Activated CD8-positive, alpha-beta memory T cell treated with anti-CD3 and anti-CD28 coated beads, Interleukin-2, amount 50 U/mL, for 48 hours (primary cell): ENCODE measurements around the gene LENG8.

Experiments used
- DNase-seq: peaks from one replicate; pipeline ENCODE4 v3.0.0-alpha.2; 2020

Gene LENG8

GRCh38 chr19:54448774-54449700 lies at the start of gene LENG8:
Gene LENG8, plus strand, starts transcription at chr19:54449199. Its CDS starts 2,146 bp downstream, at chr19:54451345.
- DNase-seq = peak; percentile 97

GRCh38 chr19:54400913-54401312 lies 48.1 kb upstream of the LENG8 start:
- DNase-seq = no peak

GRCh38 chr19:54403054-54403453 lies 45.9 kb upstream of the LENG8 start:
- DNase-seq = no peak

- no peak for DNase-seq
Observed at GRCh38 chr19:54405628-54406027, 43.4 kb upstream of the LENG8 start.

GRCh38 chr19:54407780-54408179 lies 41.2 kb upstream of the LENG8 start:
- no peak for DNase-seq

- DNase-seq = no peak
Observed at GRCh38 chr19:54408456-54409026, 40.5 kb upstream of the LENG8 start.

- no peak for DNase-seq
Observed at GRCh38 chr19:54411033-54411432, 38.0 kb upstream of the LENG8 start.

GRCh38 chr19:54412877-54413276 lies 36.1 kb upstream of the LENG8 start:
- DNase-seq = no peak

- no peak for DNase-seq
Observed at GRCh38 chr19:54414156-54414555, 34.8 kb upstream of the LENG8 start.

- peak; percentile 86 for DNase-seq
Observed at GRCh38 chr19:54415208-54415900, 33.6 kb upstream of the LENG8 start, which contains the start of gene TTYH1. Gene TTYH1, plus strand, starts transcription at chr19:54415464. Its CDS starts 89 bp downstream, at chr19:54415553.

- DNase-seq = no peak
Observed at GRCh38 chr19:54415901-54416673, 32.9 kb upstream of the LENG8 start.

- DNase-seq = no peak
Observed at GRCh38 chr19:54416695-54417491, 32.1 kb upstream of the LENG8 start.

- DNase-seq = no peak
Observed at GRCh38 chr19:54418030-54418929, 30.7 kb upstream of the LENG8 start.

- DNase-seq = no peak
Observed at GRCh38 chr19:54418930-54419800, 29.8 kb upstream of the LENG8 start.

- DNase-seq = no peak
Observed at GRCh38 chr19:54420068-54420382, 29.0 kb upstream of the LENG8 start.

- no peak for DNase-seq
Observed at GRCh38 chr19:54420383-54421168, 28.4 kb upstream of the LENG8 start.

- DNase-seq = no peak
Observed at GRCh38 chr19:54421169-54421516, 27.9 kb upstream of the LENG8 start.

GRCh38 chr19:54421521-54421920 lies 27.5 kb upstream of the LENG8 start:
- no peak for DNase-seq

GRCh38 chr19:54422136-54422535 lies 26.9 kb upstream of the LENG8 start:
- DNase-seq = no peak
